Measurements from ENCODE around the gene CARD11.

The CARD11 gene

DNA sequence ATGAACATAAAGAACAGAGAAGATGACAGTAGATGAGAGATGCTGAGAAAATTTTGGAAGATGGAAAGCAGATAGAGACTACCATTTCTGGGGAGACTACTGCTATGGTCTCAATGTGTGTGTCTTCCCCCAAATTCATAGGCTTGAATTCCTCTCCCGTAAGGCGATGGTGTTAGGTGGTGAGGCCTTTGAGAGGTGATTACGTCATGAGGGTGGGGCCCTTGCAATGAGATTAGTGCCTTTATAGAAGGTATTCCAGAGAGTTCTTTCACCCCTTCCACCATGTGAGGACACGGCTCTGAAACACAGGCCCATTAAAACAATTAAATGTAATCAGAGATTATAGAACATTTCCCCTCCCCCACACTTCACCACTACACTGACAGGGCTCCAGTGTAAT, 23.9 kb downstream of the CARD11 start:
- no peak for DNase-seq

DNA sequence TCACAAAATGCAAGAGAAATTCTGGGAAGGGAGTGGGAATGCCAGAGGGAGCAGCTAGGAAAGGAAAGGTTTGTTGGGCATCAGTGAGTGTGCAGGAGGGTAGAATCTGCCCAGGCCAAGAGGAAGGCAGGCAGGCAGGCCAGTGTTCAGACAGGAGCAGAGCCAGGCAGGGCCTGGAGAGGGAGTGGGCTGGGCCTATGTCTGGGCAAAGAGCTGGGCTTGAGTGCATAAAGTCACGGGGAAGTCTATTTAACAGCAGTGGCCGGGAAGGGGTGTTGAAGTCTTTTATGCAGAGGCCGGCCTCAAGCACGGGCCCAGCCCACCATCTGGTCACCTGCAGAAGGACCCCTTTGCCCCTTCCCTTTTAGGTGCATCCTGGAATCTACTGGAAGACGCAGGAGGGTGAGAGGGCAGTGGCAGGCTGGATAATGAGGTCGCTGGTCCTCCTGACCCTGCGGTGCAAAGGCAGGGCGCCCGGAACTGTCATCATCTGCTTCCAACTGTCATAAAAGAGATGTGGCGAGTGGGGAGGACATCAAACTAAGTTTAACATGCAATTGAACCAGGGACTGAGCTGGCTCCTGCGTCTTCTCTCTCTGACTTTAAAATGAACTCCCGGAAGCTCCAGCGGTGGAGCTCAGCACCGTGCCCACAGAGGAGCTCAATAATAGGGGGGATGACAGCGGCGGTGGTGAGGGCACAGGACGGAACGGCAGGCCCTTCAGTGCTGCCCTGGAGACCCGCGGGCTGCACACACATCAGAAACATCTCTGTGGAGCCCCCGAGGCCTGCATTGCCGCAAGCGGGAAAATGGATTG, 29.5 kb downstream of the CARD11 start:
- no peak for DNase-seq

GRCh38 chr7:3011211-3011852, 32.3 kb downstream of the CARD11 start:
- DNase-seq = no peak

GRCh38 chr7:3010161-3010560, 33.5 kb downstream of the CARD11 start:
- no peak for DNase-seq

DNA sequence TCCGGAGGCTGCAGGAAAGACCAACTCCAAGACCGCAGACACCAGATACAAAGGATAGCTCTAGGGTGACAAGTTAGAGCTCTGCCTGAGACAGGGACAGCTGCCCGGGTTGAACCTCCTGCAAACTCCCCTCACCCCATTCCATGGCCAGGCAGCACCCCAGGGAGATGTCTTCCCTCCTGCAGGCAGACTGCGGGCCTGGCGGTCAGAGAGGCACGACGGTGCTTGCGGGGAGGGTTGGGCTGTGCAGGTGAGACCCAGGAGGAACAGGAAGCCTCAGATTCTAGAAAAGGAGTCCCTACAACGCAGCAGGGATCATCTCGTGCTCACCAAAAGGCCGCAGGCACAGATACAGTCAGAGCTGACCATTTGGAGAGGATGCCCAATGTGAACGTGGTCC, 34.6 kb downstream of the CARD11 start:
- DNase-seq = no peak

DNA sequence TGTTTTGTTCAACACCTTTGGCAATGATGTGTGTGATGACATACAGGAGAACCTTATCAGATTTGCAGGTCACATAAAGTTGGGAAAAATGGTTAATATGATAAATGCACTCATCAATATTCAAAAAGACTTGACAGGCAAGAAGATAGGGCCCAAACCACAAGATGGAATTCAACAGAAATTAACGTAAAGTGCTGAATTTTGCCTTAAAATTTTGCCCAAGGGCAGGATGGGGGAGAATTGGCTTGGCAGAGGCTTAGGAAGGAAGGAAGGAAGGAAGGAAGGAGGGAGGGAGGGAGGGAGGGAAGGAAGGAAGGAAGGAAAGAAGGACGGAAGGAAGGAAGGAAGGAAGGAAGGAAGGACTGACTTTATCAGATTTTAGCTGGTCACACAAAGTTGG, 35.3 kb downstream of the CARD11 start:
- no peak for DNase-seq

DNA sequence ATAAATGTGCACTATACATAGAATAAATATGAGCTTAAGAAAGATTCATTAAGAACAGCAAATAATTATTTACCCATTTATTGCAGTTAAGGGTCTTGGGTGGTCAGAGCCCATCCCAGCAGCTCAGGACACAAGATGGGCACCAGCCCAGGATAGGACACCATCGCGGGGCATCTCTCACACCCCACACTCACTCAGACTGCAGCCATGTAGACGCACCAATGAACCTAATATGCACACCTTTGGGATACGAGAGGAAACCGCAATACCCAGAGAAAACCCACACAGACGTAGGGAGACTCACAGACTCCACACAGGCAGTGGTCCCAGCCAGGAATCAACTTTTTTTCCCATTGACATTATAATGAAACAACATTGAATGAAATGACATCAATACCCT, 36.0 kb downstream of the CARD11 start:
- no peak for DNase-seq

GRCh38 chr7:3005257-3005656, 38.4 kb downstream of the CARD11 start:
- DNase-seq = no peak

- no peak for DNase-seq
These were observed 39.7 kb downstream of the CARD11 start for GRCh38 chr7:3003936-3004335.

DNA sequence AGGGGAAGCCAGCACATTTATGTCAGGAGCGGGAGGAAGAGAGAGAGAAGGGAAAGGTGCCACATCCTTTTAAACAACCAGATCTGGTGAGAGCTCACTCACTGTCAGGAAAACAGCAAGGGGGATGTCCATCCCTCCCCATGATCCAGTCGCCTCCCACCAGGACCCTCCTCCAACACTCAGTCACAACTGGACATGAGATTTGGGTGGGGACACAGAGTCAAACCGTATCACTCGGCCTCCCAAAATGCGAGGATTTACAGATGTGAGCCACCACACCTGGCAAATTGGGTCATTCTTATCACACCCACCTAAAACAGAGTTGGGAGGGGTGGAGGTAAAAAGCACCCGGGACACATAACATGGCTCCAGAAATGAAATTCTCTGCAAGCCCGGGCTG, 41.0 kb downstream of the CARD11 start:
- no peak for DNase-seq

GRCh38 chr7:3000566-3000965, 43.1 kb downstream of the CARD11 start:
- no peak for DNase-seq

DNA sequence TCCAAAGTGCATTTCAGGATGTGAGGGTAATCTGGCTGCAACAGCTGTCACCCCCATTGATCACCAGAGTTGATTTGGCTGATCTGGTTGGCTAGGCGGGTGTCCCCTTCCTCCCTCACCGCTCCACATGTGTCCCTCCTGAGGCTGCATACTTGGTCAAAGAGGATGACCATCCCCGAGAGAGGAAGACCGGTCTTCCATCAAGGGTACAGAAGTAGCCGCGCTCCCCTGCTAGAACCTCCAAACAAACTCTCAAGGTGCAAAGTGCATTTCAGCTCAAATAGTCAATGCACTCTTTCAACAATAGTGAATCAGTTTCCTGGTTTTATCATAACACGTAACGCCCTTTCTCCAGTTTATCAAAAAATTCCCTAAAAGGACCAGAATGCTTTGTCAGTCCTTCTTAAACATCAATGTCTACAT, 44.6 kb downstream of the CARD11 start:
- DNase-seq = no peak

DNA sequence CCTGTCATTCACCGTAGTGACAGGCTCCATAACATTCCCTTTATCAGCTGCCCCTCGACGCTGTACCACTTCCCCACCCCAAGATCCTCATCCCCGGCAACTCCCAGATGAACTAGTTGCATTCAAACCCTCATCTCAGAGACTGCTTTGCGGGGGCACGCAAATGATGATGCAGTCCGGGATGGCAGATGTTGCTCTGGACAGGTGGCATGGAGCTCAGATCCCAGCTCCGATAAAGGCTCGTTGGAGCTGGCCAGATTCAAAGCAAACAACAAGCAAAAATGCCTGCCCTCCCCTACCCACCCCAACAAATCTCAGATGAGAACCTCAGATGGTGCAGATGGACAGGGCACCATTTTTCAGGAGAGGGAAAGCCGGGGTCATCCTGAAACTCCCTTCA, 46.7 kb downstream of the CARD11 start:
- no peak for DNase-seq

DNA sequence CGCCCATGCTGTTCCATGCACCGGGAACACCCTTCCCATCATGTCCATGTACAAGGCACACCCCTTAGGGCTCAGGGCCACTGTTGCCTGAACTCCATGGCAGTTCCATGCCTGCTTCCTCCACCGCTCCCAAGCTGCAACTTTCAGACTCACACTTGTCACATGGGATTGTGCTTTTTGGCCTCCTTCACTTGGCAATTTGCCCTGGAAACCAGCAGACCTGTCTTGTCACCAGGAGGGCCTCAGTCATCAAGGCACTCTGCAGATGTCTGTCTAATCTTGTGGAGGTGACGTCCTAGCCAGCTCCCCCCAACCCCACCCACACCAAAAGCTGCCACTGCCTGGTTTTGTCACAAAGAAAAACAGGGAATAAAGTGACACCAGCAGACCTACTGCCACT, 47.5 kb downstream of the CARD11 start:
- no peak for DNase-seq

GRCh38 chr7:2993868-2994267, 49.8 kb downstream of the CARD11 start:
- no peak for DNase-seq

DNA sequence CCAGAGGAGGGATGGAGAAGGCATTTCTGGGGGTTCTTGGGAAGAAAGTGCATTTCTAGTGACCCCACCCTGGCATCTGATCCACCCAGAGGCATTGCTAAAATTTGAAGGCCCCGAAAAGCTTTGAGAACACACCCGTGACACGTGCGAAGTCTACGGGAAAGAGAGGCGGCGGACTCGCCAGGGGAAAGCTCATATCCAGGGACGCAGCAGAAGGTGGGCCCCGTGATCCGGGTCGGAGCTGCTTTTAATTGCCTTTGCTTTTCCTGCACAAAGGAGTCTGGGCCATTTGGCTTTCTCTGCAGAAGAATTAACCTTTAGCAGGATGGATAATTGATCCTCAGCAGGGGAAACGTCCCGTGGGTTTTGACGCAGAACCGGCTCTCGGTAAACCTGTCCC, 50.3 kb downstream of the CARD11 start:
- DNase-seq = no peak

DNA sequence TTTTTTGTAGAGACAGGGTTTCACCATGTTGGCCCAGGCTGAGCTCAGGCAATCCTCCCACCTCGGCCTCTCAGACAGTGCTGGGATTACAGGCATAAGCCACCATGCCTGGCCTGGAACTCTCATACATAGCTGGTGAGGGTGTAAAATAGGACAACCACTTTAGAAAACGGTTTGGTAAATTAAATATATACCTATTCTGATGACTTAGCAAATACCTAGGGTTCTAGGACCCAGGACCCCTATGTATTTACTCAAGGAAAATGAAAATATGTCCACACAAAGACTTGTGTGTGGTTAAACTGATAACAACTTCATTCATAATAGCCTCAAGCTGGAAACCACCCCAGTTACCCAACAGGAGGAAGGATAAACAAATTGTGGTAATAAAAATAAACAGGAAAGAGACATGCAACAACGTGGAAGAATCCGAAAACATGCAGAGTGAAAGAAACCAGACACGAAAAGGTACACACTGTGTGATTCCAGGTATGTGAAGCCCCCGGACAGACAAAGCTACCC, 52.7 kb downstream of the CARD11 start:
- DNase-seq = no peak

DNA sequence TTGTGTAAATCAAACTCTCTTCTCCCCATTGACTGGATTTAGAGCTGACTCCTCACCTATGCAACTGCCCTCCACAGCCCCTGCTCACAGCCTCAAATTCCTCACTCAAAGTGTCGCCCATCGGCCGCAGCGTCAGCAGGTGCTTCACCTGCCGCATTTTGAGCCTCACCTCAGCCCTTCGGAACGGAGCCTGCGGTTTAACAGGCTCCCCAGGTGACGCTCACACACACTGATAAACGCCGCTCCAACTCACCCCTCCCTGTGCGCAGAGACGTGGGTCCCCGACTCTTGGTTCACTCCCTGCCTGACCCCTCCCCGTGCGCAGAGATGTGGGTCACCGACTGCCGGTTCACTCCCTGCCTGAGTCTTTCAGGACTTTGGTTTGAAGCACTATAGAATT, 57.1 kb downstream of the CARD11 start:
- no peak for DNase-seq

GRCh38 chr7:2985866-2986265, 57.8 kb downstream of the CARD11 start:
- no peak for DNase-seq

DNA sequence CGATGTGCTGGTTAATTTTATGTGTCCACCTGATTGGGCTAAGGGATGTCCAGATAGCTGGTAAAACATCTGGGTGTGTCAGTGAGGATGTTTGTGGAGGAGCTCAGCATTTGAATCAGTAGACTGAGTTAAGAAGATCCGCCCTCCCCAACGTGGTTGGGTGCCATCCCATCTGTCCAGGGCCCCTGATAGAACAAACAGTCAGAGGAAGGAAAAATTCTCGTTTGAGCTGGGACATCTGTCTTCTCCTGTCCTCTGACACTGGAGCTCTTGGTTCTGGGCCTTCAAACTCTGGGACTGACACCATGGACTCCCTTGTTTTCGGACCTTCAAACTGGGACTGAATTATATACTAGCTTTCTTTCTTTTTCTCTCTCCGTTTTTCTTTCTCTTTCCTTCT, 59.6 kb downstream of the CARD11 start:
- DNase-seq = no peak

- DNase-seq = no peak
These were observed 60.1 kb downstream of the CARD11 start for GRCh38 chr7:2983586-2983985.

- DNase-seq = peak; percentile 65
These were observed 60.8 kb downstream of the CARD11 start for GRCh38 chr7:2982831-2983230.

GRCh38 chr7:2982401-2982800, 61.3 kb downstream of the CARD11 start:
- DNase-seq = no peak

- no peak for DNase-seq
These were observed 62.6 kb downstream of the CARD11 start for GRCh38 chr7:2981103-2981480.

Measured in stimulated activated CD4-positive, alpha-beta T cell treated with anti-CD3 and anti-CD28 coated beads, Interleukin-1b, Interleukin-23, amount 100 ng/mL, for 48 hours (primary cell).